Activated T-cell treated with anti-CD3 and anti-CD28 coated beads for 4 hours (primary cell): ENCODE data around the gene GPR55.

Source experiments
- DNase-seq: peaks from one replicate; pipeline ENCODE4 v3.0.0-alpha.2; 2020

GPR55 gene

GRCh38 chr2:230914886-230915285 is 10.2 kb downstream of the GPR55 start:
- no peak for DNase-seq

DNA sequence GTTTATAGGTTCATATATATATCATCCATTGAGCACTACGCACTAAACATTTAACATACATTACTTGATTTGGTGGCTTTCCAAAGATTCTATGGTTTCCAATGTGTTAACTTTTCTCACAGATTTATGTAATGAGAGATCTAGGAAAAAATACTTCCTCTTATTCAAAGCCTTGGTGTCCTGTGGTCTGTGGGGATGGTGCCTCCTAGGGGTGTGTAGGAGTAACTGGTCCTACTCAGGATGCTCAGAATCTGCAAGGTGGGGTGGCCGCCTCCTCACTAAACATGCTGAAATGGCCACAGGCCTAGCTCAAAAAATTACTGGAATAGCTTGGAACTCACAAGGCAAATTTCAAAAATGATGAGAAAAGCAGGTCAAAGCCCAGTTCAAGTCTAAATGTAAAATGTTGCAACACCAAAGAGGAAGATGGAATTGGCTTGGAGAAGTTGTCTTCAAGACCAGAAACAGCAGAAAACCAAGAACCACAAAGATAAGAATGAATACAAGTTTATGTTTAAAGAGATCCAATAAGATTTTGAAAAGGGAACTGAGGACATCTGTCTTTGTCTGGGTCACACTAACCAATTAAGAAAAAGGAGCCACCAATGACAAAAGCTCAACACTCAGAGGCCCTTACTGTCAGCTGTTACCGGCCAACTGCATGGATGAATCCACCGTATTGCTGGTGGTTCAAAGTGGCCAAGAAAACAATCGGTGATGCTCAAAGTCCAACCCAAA is 11.5 kb downstream of the GPR55 start:
- no peak for DNase-seq

- no peak for DNase-seq
Observed at GRCh38 chr2:230912724-230913123, 12.3 kb downstream of the GPR55 start.

- DNase-seq: no peak
Observed at GRCh38 chr2:230912046-230912445, 13.0 kb downstream of the GPR55 start.

DNA sequence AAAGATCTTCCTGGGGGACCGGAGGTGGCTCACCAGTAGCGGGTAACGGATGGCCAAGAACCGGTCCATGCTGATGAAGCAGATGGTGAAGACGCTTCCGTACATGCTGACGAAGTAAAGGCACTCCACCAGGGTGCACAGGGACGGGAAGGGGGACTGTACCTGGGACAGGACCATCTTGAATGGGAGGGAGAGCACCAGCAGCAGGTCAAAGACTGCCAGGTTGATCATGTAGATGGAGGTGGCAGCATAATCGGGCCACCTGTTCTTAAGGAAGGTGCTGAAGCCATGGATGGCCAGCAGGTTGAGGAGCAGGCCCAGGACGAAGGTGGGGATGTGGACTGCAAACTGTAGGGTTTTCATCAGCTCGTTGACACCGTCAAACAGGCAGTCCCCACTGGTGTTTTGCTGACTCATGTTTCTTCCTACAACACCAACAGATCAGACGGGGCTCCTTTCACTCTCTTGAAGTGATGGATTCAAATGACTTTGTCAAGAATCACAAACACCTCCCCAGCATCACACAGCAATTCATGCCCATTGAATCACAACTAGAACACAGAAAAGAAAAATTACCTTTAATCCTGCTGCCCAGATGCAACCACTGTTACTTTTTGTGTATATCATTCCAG is 14.4 kb downstream of the GPR55 start:
- DNase-seq: no peak

DNA sequence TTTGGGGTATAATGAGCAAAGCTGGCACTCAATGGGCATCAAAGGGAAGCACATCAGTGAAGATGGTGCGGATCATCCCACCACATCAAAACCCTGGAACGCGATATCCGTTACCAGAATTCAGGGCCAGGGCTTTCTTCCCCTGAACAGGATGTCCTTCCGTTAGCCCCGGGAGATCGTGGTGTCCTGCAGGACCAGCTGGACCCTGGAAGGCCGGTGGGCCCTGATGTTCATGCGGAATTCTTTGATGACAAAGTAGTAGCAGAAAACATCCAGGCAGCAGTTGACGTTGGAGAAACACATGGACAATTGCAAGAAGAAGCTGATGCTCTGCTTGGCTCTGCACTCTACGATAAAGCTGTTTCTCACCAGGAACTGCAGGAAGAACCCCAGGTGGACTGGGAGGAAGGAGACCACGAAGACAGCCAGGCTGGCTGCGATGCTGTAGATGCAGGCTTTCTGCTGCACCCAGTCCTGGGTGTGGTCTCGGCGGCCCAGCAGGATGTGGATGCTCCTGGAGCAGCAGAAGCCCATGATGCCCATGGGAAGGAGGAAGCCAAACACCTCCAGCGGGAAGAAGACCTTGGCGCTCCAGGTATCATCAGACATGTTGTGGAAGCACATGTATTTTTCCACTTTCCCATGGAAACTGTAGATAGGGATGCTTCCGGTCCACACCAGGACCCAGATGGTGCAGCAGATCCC is 15.0 kb downstream of the GPR55 start:
- DNase-seq: no peak

DNA sequence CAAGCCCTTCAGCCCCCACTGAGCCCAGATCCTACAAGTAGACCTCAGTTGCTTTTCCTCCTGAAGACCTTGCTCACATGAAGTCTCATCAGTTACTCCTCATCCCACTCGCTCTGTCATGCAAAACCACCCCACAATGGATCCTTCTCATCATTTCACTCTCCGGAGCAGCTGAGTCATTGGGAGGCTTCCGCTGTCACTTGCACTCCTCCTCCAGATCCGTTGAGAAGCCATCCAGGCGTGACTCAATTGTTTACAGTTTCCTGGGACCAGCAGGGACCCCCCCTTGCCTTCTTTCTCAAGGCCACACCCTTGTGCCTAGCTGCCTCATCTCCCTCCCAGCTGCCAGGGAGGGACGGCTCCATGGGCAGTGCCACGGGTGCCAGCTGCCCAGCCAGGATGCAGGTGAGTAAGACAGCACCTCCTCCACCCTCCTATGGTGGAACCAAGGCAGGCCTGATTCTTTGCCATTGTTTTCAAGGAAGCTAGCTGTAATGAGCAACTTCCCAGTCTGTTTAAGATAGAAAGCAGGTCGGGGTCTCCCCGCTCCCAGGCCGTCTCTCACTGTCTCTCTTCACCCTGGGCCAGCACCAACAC is 16.3 kb downstream of the GPR55 start:
- peak; percentile 25 for DNase-seq

DNA sequence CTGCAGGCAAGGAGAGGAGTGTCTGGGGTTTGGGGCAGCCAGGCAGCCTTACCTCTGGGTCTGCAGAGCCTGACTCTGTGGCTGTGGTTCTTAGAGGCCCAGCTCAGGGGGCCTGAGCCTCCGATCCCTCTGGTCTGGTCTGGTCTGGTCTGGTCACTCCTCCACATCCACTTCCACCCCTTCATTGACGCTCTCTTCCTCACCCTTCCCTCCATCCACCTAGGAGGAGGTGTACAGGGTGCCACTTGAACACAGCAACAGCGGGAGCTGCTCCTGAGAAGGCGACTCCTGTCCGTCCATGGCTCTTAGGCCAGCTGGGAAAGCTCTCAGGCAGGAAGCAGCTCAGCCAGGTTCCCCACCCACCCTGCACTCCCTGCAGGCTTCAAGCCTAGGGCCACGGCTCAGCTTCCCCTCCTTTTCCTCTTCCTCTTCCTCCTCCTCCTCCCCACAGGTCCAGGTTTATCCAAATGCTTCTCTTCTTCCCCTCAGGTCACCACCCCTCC is 16.9 kb downstream of the GPR55 start:
- DNase-seq: no peak

GRCh38 chr2:230907361-230908091 is 17.5 kb downstream of the GPR55 start:
- no peak for DNase-seq

DNA sequence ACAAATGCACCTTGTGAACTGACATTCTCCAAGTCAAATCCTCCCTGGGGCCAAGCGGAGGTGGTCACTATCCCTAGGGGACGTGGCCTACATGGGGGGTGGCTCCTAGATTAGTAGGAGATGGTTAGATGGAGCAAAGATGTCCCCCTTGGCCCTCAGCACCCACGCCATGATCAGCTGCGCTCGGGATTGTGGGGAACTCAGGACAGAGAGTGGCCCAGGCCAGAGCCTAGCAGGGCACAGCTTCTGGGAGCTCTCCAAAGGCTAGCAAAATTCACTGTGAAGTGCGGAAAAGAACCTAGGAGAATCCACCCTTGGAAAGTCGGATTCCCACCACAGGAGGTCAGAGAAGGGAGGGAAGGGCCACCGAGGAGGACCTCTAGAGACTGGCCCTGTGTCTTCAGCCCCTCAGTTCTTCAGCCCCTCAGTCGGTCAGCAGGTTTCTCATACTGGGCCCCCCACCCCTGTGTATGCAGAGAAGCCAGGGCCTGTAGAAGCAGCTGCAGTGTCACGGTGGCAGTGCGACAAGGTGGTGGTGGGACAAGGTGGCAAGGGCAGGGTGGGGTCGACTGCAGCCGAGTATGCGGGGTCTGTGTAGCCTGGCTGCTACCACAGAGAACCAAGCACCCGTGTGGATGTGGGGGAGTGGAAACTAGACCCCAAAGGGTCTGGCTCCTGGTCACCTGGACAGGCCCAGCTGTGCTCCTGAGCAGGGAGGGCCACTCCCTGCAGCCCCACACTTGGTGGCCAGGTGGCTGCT is 18.4 kb downstream of the GPR55 start:
- DNase-seq: no peak

- peak; percentile 89 for DNase-seq
Observed at GRCh38 chr2:230905448-230906421, 19.3 kb downstream of the GPR55 start.

- DNase-seq: no peak
Observed at GRCh38 chr2:230904856-230905447, 20.1 kb downstream of the GPR55 start.

- DNase-seq: no peak
Observed at GRCh38 chr2:230903231-230904150, 21.6 kb downstream of the GPR55 start.

DNA sequence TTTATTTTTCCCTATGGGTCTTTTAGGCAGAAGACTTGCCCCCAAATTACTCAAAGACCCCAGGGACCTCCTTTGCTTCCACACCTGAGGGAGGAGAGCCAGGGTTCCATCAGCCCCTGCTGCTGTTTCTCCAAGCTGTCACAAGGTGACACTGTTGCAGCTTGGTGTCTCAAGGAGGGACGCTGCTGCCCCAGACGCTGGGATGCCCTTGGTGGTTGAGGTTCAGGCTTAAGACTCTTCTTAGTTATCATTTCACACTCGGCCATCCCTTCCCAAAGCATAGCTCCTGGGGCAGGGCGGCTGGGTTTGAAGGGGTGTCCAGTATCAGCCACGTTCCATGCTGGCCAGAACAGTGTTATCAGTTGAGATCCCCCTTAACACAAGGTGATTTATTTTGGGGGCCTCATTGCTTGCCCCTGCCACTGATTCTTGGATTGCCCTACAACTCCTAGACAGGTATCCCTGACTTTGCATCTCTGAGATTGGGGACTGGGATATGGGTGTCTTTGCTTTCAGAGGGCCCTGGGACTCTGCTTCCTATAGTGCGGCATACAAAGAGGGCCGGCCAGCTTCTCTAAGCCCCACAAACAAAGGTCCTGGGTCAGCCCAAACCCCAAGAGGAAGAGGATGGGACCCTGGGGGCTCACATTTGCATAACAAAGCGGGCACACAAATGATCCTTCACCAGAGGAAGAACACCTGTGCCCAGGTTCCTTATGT is 22.7 kb downstream of the GPR55 start:
- DNase-seq: peak; percentile 38

DNA sequence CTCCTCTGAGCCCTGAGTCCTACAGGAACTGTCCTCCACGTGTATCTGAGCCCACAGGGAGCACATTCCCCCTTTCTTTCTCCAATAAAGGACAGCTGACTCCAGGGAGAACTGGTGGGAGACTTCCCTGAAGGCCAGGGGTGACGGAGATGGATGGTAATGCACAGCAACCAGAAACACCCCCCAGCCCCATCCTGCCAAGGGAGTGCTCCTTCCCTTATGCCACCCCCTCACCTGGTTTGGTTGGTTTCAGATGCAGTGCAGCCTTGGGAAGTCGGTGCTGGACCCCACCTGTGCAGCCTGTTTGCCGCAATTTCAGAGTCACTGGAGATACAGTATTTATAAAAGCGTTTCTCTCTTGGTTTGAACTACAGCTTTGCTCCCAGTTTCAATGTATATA is 24.0 kb downstream of the GPR55 start:
- DNase-seq: no peak

- DNase-seq: no peak
Observed at GRCh38 chr2:230900336-230900995, 24.6 kb downstream of the GPR55 start.

DNA sequence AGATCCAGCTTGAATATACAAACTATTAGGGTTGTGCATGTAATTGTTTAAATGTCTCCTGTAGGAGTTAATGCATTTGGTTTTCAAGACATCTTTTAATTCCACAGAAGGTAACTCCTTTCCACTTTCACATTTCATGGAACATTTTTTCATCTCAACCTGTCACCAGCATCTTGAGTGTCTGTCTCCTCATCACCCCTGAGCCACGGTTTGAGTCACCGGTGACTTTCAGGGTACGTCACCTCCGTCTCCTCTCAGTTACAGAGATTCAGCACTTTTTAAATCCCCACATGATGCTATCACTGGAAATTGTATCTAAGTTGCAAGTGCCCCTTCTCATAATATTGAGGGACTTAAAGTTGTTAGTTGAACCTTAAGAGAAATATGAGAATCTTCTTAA is 25.3 kb downstream of the GPR55 start:
- no peak for DNase-seq

DNA sequence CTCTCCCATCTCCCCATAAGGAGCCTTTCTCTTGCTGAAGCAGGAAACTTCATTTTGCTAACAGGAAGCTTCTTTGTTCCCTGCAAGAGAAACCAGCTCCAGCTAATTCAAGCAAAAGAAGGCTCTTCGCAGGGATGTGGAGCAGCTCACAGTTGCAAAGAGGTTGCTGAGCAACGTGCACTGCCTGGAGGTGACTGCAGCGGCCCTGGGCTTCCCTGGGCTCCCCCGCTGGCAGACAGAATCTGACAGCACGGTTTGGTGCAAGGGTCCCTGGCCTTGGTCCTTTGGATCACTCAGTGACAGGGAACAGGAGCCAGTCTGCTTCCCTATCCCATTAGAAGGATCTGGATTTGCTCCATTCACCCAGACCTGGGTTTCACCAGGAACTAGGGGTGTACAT is 25.8 kb downstream of the GPR55 start:
- no peak for DNase-seq
